ENCODE data around the gene DYRK3. TPM values are rescaled to one million over a fixed set of nuclear protein-coding genes. Genes with fewer than 3 reads are reported as not detected.

DYRK3 gene
- total and polyA plus RNA-seq, 12 donors, result 4.1 to 31.1 (median 20.8) TPM

GRCh38 chr1:206666954-206667665 lies 31.8 kb downstream of the DYRK3 start:
- H3K27ac ChIP-seq, result peak overlapping the region; percentile 63 to 96 (median 90)

GRCh38 chr1:206668351-206668750 lies 33.0 kb downstream of the DYRK3 start:
- Histone ChIP-seq H3K27ac (no peak overlapping the region), H3K9me3 (no peaks in the 10 kb centered on the region), H3K36me3 (no peaks in the 10 kb centered on the region), H3K27me3 (peaks cover 0 to 11% (median 0%) of the 10 kb centered on the region in 7 donors), H3K4me3 (no peak overlapping the region), H3K4me1 (peaks cover 17 to 61% (median 37%) of the 10 kb centered on the region in 9 donors)
- no peak for TF ChIP-seq CTCF (IDR thresholded peaks at IDR 0.05)
- DNase-seq (no peak), ATAC-seq (no peak)
- intact Hi-C loops (cut with DNase I), result loop anchor here in 2 of 10 donors (5.0 kb wide), 1 partner anchor 36 kb away; no protein-coding TSS in a partner anchor
- 56 to 59% methylated on average over 2 of the region's 2 CpGs for WGBS, 2 donors

More at GRCh38 chr1:206666954-206667665, 31.8 kb downstream of the DYRK3 start:
- DNase-seq (no peak), ATAC-seq (peak in 2 of 8 donors; percentile 16)
- WGBS, 2 donors, result 65 to 70% methylated on average over 5 of the region's 5 CpGs
- TF ChIP-seq CTCF (IDR thresholded peaks at IDR 0.05), result no peak
- Histone ChIP-seq H3K4me1 (peaks cover 5 to 61% (median 36%) of the 10 kb centered on the region in 9 donors), H3K9me3 (no peaks in the 10 kb centered on the region), H3K4me3 (no peak overlapping the region), H3K36me3 (no peaks in the 10 kb centered on the region), H3K27me3 (peaks cover 0 to 12% (median 0%) of the 10 kb centered on the region in 7 donors)
- intact Hi-C loops (cut with DNase I), result loop anchor here in 2 of 10 donors (5.0 kb wide), 1 partner anchor 35 kb away; no protein-coding TSS in a partner anchor

- ATAC-seq (no peak), DNase-seq (no peak)
- H3K4me1 ChIP-seq, result peaks cover 19 to 61% (median 37%) of the 10 kb centered on the region in 9 donors
- H3K27me3 ChIP-seq, result peaks cover 0 to 5% (median 0%) of the 10 kb centered on the region in 7 donors
- H3K9me3 ChIP-seq, result no peaks in the 10 kb centered on the region
- TF ChIP-seq CTCF (IDR thresholded peaks at IDR 0.05), result no peak
- H3K36me3 ChIP-seq, result no peaks in the 10 kb centered on the region
- WGBS, 2 donors, result 86 to 87% methylated on average over 6 of the region's 6 CpGs
- no peak overlapping the region for H3K27ac ChIP-seq
- no peak overlapping the region for H3K4me3 ChIP-seq
- intact Hi-C loops (cut with DNase I), result loop anchor here in 2 of 10 donors (5.0 kb wide), 1 partner anchor 37 kb away; no protein-coding TSS in a partner anchor
Measured at GRCh38 chr1:206668874-206669410, 33.6 kb downstream of the DYRK3 start.

- H3K9me3 ChIP-seq, result no peaks in the 10 kb centered on the region
- H3K27ac ChIP-seq, result peak overlapping the region; percentile 59 to 81 (median 70)
- no peak overlapping the region for H3K4me3 ChIP-seq
- H3K27me3 ChIP-seq, result peaks cover 0 to 5% (median 0%) of the 10 kb centered on the region in 7 donors
- peak in 6 of 8 donors; percentile 29 to 55 (median 40) for ATAC-seq
- no peak for TF ChIP-seq CTCF (IDR thresholded peaks at IDR 0.05)
- 11 to 22% methylated on average over 8 of the region's 8 CpGs for WGBS, 2 donors
- peaks cover 27 to 53% (median 45%) of the 10 kb centered on the region in 9 donors for H3K4me1 ChIP-seq
- intact Hi-C loops (cut with DNase I), result no loop called here
- no peak for DNase-seq
- no peaks in the 10 kb centered on the region for H3K36me3 ChIP-seq
Measured at GRCh38 chr1:206672011-206672688, 36.8 kb downstream of the DYRK3 start.

Data from heart right ventricle (tissue), 16 donors.